HPDE6-E6E7 (cell line): Measurements from ENCODE around the gene FBXO34.
"Not testable (repeated sequence)": the region's sequence is repeated elsewhere in the genome, so short reads cannot be mapped to it uniquely, and the experiment has no call there.

Experiments used
- DNase-seq: peaks from one replicate; pipeline ENCODE4 v3.0.0; 2011; ENCODE audit warnings: missing footprints; ENCODE audit errors: extremely low spot score

The FBXO34 gene

GRCh38 chr14:55312379-55313030 lies 41.3 kb downstream of the FBXO34 start:
- DNase-seq, result not testable (repeated sequence)

- no peak for DNase-seq
Measured at GRCh38 chr14:55313480-55313879, 42.3 kb downstream of the FBXO34 start.

GRCh38 chr14:55314449-55314848 lies 43.2 kb downstream of the FBXO34 start:
- no peak for DNase-seq

- DNase-seq, result no peak
Measured at GRCh38 chr14:55316564-55316963, 45.3 kb downstream of the FBXO34 start.

- no peak for DNase-seq
Measured at GRCh38 chr14:55317542-55318306, 46.5 kb downstream of the FBXO34 start.

- DNase-seq, result no peak
Measured at GRCh38 chr14:55318694-55319093, 47.5 kb downstream of the FBXO34 start.

GRCh38 chr14:55323910-55324309 lies 52.7 kb downstream of the FBXO34 start:
- no peak for DNase-seq

GRCh38 chr14:55324812-55325211 lies 53.6 kb downstream of the FBXO34 start:
- no peak for DNase-seq

GRCh38 chr14:55327179-55327578 lies 56.0 kb downstream of the FBXO34 start:
- DNase-seq, result no peak

GRCh38 chr14:55328317-55328716 lies 57.1 kb downstream of the FBXO34 start:
- no peak for DNase-seq

GRCh38 chr14:55329999-55330710 lies 58.9 kb downstream of the FBXO34 start:
- DNase-seq, result no peak

- no peak for DNase-seq
Measured at GRCh38 chr14:55332654-55333570, 61.7 kb downstream of the FBXO34 start.

- DNase-seq, result no peak
Measured at GRCh38 chr14:55333711-55334485, 62.7 kb downstream of the FBXO34 start.

GRCh38 chr14:55336162-55336561 lies 64.9 kb downstream of the FBXO34 start:
- DNase-seq, result peak; percentile 57

- no peak for DNase-seq
Measured at GRCh38 chr14:55336691-55337090, 65.5 kb downstream of the FBXO34 start.

GRCh38 chr14:55339770-55340169 lies 68.5 kb downstream of the FBXO34 start:
- DNase-seq, result no peak

- no peak for DNase-seq
Measured at GRCh38 chr14:55340482-55340881, 69.3 kb downstream of the FBXO34 start.

GRCh38 chr14:55341781-55342180 lies 70.6 kb downstream of the FBXO34 start:
- DNase-seq, result no peak

- DNase-seq, result not testable (repeated sequence)
Measured at GRCh38 chr14:55344582-55345163, 73.5 kb downstream of the FBXO34 start.

- DNase-seq, result no peak
Measured at GRCh38 chr14:55347040-55347439, 75.8 kb downstream of the FBXO34 start.
